Caco-2 (cell line): ENCODE results near the gene RLF. TPM values are rescaled to one million over a fixed set of nuclear protein-coding genes. Genes with fewer than 3 reads are reported as not detected.

ENCODE experiments used
- BruUV-seq: library from RNA; stranded (reverse); fragments of 400-500 nt; replicated peaks from 2 replicates; lab custom pipeline; 2021; lab: Mats Ljungman, UMichigan
- CTCF ChIA-PET: fragments of 300-600 bp; sonication (Branson Sonifier 250); formaldehyde crosslinking; loops from one replicate; lab custom pipeline; 2022; ENCODE audit warnings: antibody characterized with exemption; lab: Charles Lee
- POLR2A ChIA-PET: fragments of 300-600 bp; sonication (Branson Sonifier 250); formaldehyde crosslinking; loops from one replicate; lab custom pipeline; 2022; ENCODE audit warnings: antibody characterized with exemption; lab: Charles Lee
- DNase-seq, 2 experiments: peaks; one replicate each; pipeline versions ENCODE4 v3.0.0 to v3.0.0-alpha.2; 2020 to 2022
- H3K27me3 ChIP-seq: replicated peaks from 2 replicates; pipeline ENCODE4 v1.6.0; 2011; ENCODE audit warnings: low read length; ENCODE audit not compliant: control insufficient read depth, insufficient read depth
- H3K36me3 ChIP-seq: 2 replicates; pipeline ENCODE4 v1.5.1; 2011; ENCODE audit warnings: low read length; ENCODE audit not compliant: control insufficient read depth, insufficient read depth
- H3K4me1 ChIP-seq: fragments of 250-450 bp; sonication (Bioruptor Pico); 2 replicates; pipeline ENCODE4 v1.5.1; 2020; ENCODE audit warnings: mild to moderate bottlenecking
- H3K4me3 ChIP-seq: 2 replicates; pipeline ENCODE4 v1.5.1; 2011; ENCODE audit warnings: low read depth, mild to moderate bottlenecking, control low read depth, low read length
- H3K9me3 ChIP-seq: fragments of 250-450 bp; sonication (Bioruptor Pico); 2 replicates; pipeline ENCODE4 v1.5.1; 2020; ENCODE audit warnings: mild to moderate bottlenecking, moderate library complexity
- H3K27ac Mint-ChIP-seq: one replicate; pipeline ENCODE4 v1.8.0; 2022; ENCODE audit warnings: mixed read lengths; ENCODE audit not compliant: unreplicated experiment
- H3K27me3 Mint-ChIP-seq: one replicate; pipeline ENCODE4 v1.8.0; 2022; ENCODE audit warnings: mixed read lengths; ENCODE audit not compliant: insufficient read depth, unreplicated experiment
- H3K36me3 Mint-ChIP-seq: one replicate; pipeline ENCODE4 v1.8.0; 2022; ENCODE audit warnings: mild to moderate bottlenecking, mixed read lengths; ENCODE audit not compliant: insufficient read depth, unreplicated experiment
- H3K4me1 Mint-ChIP-seq: one replicate; pipeline ENCODE4 v1.8.0; 2022; ENCODE audit warnings: low read depth, mixed read lengths; ENCODE audit not compliant: unreplicated experiment
- H3K4me3 Mint-ChIP-seq: one replicate; pipeline ENCODE4 v1.8.0; 2022; ENCODE audit warnings: mild to moderate bottlenecking, moderate library complexity, mixed read lengths; ENCODE audit not compliant: unreplicated experiment
- H3K9me3 Mint-ChIP-seq: one replicate; pipeline ENCODE4 v1.8.0; 2022; ENCODE audit warnings: mixed read lengths; ENCODE audit not compliant: unreplicated experiment
- CTCF ChIP-seq, 2 experiments: fragments of 200-600 bp in 1 of 2; IDR thresholded peaks; 1 replicate in 1 of 2; 2 replicates in 1 of 2; pipeline versions ENCODE4 v1.5.1 to v1.8.0; 2011 to 2022; ENCODE audit warnings: antibody characterized with exemption in 1 of 2, control low read depth in 1 of 2, inconsistent platforms in 1 of 2, low read depth in 1 of 2, low read length in 1 of 2, mild to moderate bottlenecking in 1 of 2, moderate library complexity in 1 of 2; ENCODE audit not compliant: insufficient read depth in 1 of 2, severe bottlenecking in 1 of 2, unreplicated experiment in 1 of 2
- intact Hi-C: fragments of 100-400 bp; cut with micrococcal nuclease; formaldehyde crosslinking; loops from one replicate; pipeline ENCODE4 v1.10.0; 2022; ENCODE audit not compliant: unreplicated experiment
- total RNA-seq: library from RNA; stranded (reverse); gene quantifications from 2 replicates; pipeline ENCODE4 v1.2.3, GENCODE V29; 2022

The RLF gene
- total RNA-seq, 1 experiment from 2014 or later = 11.6 TPM

GRCh38 chr1:40160806-40161124 is 422 bp upstream of the RLF start:
- Mint-ChIP-seq H3K27me3 (no peaks in the 10 kb centered on the region), H3K27ac (no peak overlapping the region), H3K9me3 (no peaks in the 10 kb centered on the region), H3K36me3 (peaks cover 11% of the 10 kb centered on the region), H3K4me3 (no peak overlapping the region), H3K4me1 (peaks cover 9% of the 10 kb centered on the region)
- intact Hi-C loops = loop anchor here (1.0 kb wide), 1 partner anchor 98 kb away; the partner anchor contains the start of gene ZMPSTE24
- Histone ChIP-seq H3K9me3 (no peaks in the 10 kb centered on the region), H3K27me3 (no peaks in the 10 kb centered on the region), H3K36me3 (no peaks in the 10 kb centered on the region), H3K4me3 (peak overlapping the region; percentile 74), H3K4me1 (peaks cover 5% of the 10 kb centered on the region; the same call in 1 of the 2 replicates)
- no peak for DNase-seq
- ChIA-PET POLR2A (interaction anchor here (0.6 to 1.1 kb wide), 2 partner anchors 9 to 540 kb away, joined by 3 to 7 read pairs; no protein-coding TSS in a partner anchor), CTCF (interaction anchor here (1.6 kb wide), 2 partner anchors 8 to 178 kb away, joined by 4 to 5 read pairs; no protein-coding TSS in a partner anchor)
- TSS peak; percentile 97 for BruUV-seq
- TF ChIP-seq CTCF (IDR thresholded peaks at IDR 0.05; ENCODE audit: insufficient read depth in 1 of 2, low read depth in 1 of 2, low read length in 1 of 2, severe bottlenecking in 1 of 2, unreplicated experiment in 1 of 2) = no peak

GRCh38 chr1:40161888-40162397 is 756 bp downstream of the RLF start:
- H3K4me1 ChIP-seq = peaks cover 5% of the 10 kb centered on the region; the same call in 1 of the 2 replicates
- H3K9me3 Mint-ChIP-seq = no peaks in the 10 kb centered on the region
- peaks cover 12% of the 10 kb centered on the region for H3K36me3 Mint-ChIP-seq
- H3K4me3 ChIP-seq = peak overlapping the region; percentile 74
- H3K4me1 Mint-ChIP-seq = peaks cover 13% of the 10 kb centered on the region
- POLR2A ChIA-PET = interaction anchor here (1.1 kb wide), 1 partner anchor 8 kb away, joined by 7 read pairs; no protein-coding TSS in a partner anchor
- DNase-seq = no peak
- BruUV-seq = no TSS peak
- H3K4me3 Mint-ChIP-seq = no peak overlapping the region
- intact Hi-C loops = loop anchor here (1.0 kb wide), 1 partner anchor 96 kb away; the partner anchor contains the start of gene ZMPSTE24
- no peak overlapping the region for H3K27ac Mint-ChIP-seq
- H3K27me3 Mint-ChIP-seq = no peaks in the 10 kb centered on the region
- no peak for TF ChIP-seq CTCF (IDR thresholded peaks at IDR 0.05; ENCODE audit: insufficient read depth in 1 of 2, low read depth in 1 of 2, low read length in 1 of 2, severe bottlenecking in 1 of 2, unreplicated experiment in 1 of 2)
- no peaks in the 10 kb centered on the region for H3K9me3 ChIP-seq
- H3K36me3 ChIP-seq = no peaks in the 10 kb centered on the region
- CTCF ChIA-PET = interaction anchor here (1.6 kb wide), 1 partner anchor 10 kb away, joined by 4 read pairs; no protein-coding TSS in a partner anchor
- H3K27me3 ChIP-seq = no peaks in the 10 kb centered on the region

GRCh38 chr1:40162753-40163441 is 1.7 kb downstream of the RLF start:
- no TSS peak for BruUV-seq
- Mint-ChIP-seq H3K27me3 (no peaks in the 10 kb centered on the region), H3K4me3 (no peak overlapping the region), H3K4me1 (peaks cover 13% of the 10 kb centered on the region), H3K9me3 (no peaks in the 10 kb centered on the region), H3K36me3 (peaks cover 12% of the 10 kb centered on the region), H3K27ac (no peak overlapping the region)
- peak overlapping the region; percentile 74 for H3K4me3 ChIP-seq
- H3K4me1 ChIP-seq = peaks cover 5% of the 10 kb centered on the region; the same call in 1 of the 2 replicates
- CTCF ChIA-PET = interaction anchor here (0.6 kb wide), 1 partner anchor 369 kb away, joined by 3 read pairs; no protein-coding TSS in a partner anchor
- POLR2A ChIA-PET = no interaction called here
- intact Hi-C loops = no loop called here
- no peaks in the 10 kb centered on the region for H3K27me3 ChIP-seq
- H3K9me3 ChIP-seq = no peaks in the 10 kb centered on the region
- no peak for TF ChIP-seq CTCF (IDR thresholded peaks at IDR 0.05; ENCODE audit: insufficient read depth in 1 of 2, low read depth in 1 of 2, low read length in 1 of 2, severe bottlenecking in 1 of 2, unreplicated experiment in 1 of 2)
- no peaks in the 10 kb centered on the region for H3K36me3 ChIP-seq
- DNase-seq = no peak
